GM15510 (cell line): ENCODE data around the gene POFUT2.

Experiments
- POLR2A ChIP-seq: IDR thresholded peaks from 3 replicates; pipeline ENCODE4 v1.6.1; 2011; ENCODE audit warnings: borderline replicate concordance; ENCODE audit not compliant: insufficient read length; ENCODE audit errors: extremely low read depth

Gene POFUT2

GRCh38 chr21:45228656-45229240 is 58.9 kb downstream of the POFUT2 start:
- no peak for TF ChIP-seq POLR2A

- TF ChIP-seq POLR2A, result no peak
Observed at GRCh38 chr21:45228171-45228641, 59.5 kb downstream of the POFUT2 start.

GRCh38 chr21:45227735-45228134 is 60.0 kb downstream of the POFUT2 start:
- TF ChIP-seq POLR2A, result no peak

- TF ChIP-seq POLR2A, result no peak
Observed at GRCh38 chr21:45226540-45227326, 61.0 kb downstream of the POFUT2 start.

- TF ChIP-seq POLR2A, result no peak
Observed at GRCh38 chr21:45225741-45226327, 61.9 kb downstream of the POFUT2 start.

GRCh38 chr21:45225041-45225740 is 62.5 kb downstream of the POFUT2 start:
- TF ChIP-seq POLR2A, result no peak

GRCh38 chr21:45224189-45224938 is 63.3 kb downstream of the POFUT2 start:
- no peak for TF ChIP-seq POLR2A

GRCh38 chr21:45223236-45224185 is 64.2 kb downstream of the POFUT2 start:
- TF ChIP-seq POLR2A, result no peak

GRCh38 chr21:45222001-45222400 is 65.7 kb downstream of the POFUT2 start:
- no peak for TF ChIP-seq POLR2A

- no peak for TF ChIP-seq POLR2A
Observed at GRCh38 chr21:45220714-45221490, 66.8 kb downstream of the POFUT2 start.

- no peak for TF ChIP-seq POLR2A
Observed at GRCh38 chr21:45220071-45220481, 67.6 kb downstream of the POFUT2 start.

- TF ChIP-seq POLR2A, result no peak
Observed at GRCh38 chr21:45219517-45219916, 68.2 kb downstream of the POFUT2 start.

- no peak for TF ChIP-seq POLR2A
Observed at GRCh38 chr21:45217010-45217409, 70.7 kb downstream of the POFUT2 start.
